ENCODE data around the gene PPP1R9B.

DNA sequence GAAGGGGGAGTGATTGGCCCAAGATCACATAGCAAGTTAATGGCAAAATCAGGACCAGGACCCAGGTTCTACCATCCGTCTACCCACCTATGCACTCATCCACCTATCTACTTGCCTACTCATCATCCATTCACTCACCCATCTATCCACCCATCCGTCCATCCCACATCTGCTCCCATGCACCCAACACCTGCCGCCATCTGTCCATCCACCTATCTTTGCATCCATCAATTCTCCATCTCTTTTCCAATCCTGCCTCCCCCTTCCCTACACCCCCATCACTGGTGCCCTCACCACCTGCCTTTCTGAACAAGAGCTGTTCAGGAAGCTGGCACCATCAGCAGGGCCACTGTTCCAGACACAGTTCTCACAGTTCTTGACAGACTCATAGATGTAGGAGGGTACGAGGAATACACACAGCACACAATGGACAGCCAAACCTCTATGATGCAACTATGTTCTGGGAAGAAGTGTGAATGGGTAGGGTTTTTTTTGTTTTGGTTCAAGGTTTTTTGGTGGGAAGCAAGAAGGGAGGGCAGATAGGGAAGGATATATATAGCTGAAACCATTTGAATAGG, 25.0 kb downstream of the PPP1R9B start:
- TF ChIP-seq, protein P1, sequence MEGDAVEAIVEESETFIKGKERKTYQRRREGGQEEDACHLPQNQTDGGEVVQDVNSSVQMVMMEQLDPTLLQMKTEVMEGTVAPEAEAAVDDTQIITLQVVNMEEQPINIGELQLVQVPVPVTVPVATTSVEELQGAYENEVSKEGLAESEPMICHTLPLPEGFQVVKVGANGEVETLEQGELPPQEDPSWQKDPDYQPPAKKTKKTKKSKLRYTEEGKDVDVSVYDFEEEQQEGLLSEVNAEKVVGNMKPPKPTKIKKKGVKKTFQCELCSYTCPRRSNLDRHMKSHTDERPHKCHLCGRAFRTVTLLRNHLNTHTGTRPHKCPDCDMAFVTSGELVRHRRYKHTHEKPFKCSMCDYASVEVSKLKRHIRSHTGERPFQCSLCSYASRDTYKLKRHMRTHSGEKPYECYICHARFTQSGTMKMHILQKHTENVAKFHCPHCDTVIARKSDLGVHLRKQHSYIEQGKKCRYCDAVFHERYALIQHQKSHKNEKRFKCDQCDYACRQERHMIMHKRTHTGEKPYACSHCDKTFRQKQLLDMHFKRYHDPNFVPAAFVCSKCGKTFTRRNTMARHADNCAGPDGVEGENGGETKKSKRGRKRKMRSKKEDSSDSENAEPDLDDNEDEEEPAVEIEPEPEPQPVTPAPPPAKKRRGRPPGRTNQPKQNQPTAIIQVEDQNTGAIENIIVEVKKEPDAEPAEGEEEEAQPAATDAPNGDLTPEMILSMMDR (IDR thresholded peaks at IDR 0.05) = no peak
- no peak for TF ChIP-seq EZH2 (IDR thresholded peaks at IDR 0.05; ENCODE audit: borderline replicate concordance, insufficient read depth, low read depth, low read length, poor library complexity, severe bottlenecking)
